MM.1S (cell line): ENCODE data around the gene SUCO.
"Not testable (repeated sequence)": the region's sequence is repeated elsewhere in the genome, so short reads cannot be mapped to it uniquely, and the experiment has no call there.

Experiments used
- DNase-seq: peaks from one replicate; pipeline ENCODE4 v3.0.0-alpha.2; 2015
- H2AFZ ChIP-seq: fragments of 300-600 bp; sonication (generic); 2 replicates; pipeline ENCODE4 v1.6.0; 2016; ENCODE audit warnings: antibody characterized with exemption, low read length
- H3F3A ChIP-seq: fragments of 300-600 bp; sonication (generic); 2 replicates; pipeline ENCODE4 v1.6.1; 2016; ENCODE audit warnings: mild to moderate bottlenecking, antibody characterized with exemption, low read length, moderate library complexity, mixed read lengths; ENCODE audit not compliant: insufficient read depth
- H3K27ac ChIP-seq: fragments of 300-600 bp; sonication (generic); 2 replicates; pipeline ENCODE4 v1.5.1; 2016; ENCODE audit warnings: mild to moderate bottlenecking, low read length
- H3K27me3 ChIP-seq: fragments of 300-600 bp; sonication (generic); replicated peaks from 2 replicates; pipeline ENCODE4 v1.6.0; 2016; ENCODE audit warnings: low read length; ENCODE audit not compliant: insufficient read depth
- H3K36me3 ChIP-seq: fragments of 300-600 bp; sonication (generic); replicated peaks from 2 replicates; pipeline ENCODE4 v1.6.1; 2016; ENCODE audit warnings: mild to moderate bottlenecking, low read length, mixed read lengths; ENCODE audit not compliant: insufficient read depth
- H3K4me1 ChIP-seq: fragments of 300-600 bp; sonication (generic); 2 replicates; pipeline ENCODE4 v1.6.1; 2016; ENCODE audit warnings: low read length, mixed read lengths
- H3K4me2 ChIP-seq: fragments of 300-600 bp; sonication (generic); 2 replicates; pipeline ENCODE4 v1.6.0; 2016; ENCODE audit warnings: low read depth, low read length
- H3K4me3 ChIP-seq: fragments of 300-600 bp; sonication (generic); 2 replicates; pipeline ENCODE4 v1.5.1; 2016; ENCODE audit warnings: low read length, mixed read lengths
- H3K79me2 ChIP-seq: fragments of 300-600 bp; sonication (generic); 2 replicates; pipeline ENCODE4 v1.6.1; 2016; ENCODE audit warnings: mixed run types, low read length, mixed read lengths
- H3K9ac ChIP-seq: fragments of 300-600 bp; sonication (generic); 2 replicates; pipeline ENCODE4 v1.6.1; 2016; ENCODE audit warnings: low read length, mixed read lengths
- H3K9me2 ChIP-seq: fragments of 300-600 bp; sonication (generic); replicated peaks from 2 replicates; pipeline ENCODE4 v1.6.1; 2016; ENCODE audit warnings: mild to moderate bottlenecking, low read length, mixed read lengths; ENCODE audit not compliant: insufficient read depth
- H3K9me3 ChIP-seq: fragments of 300-600 bp; sonication (generic); replicated peaks from 2 replicates; pipeline ENCODE4 v1.6.1; 2016; ENCODE audit warnings: mild to moderate bottlenecking, low read length, mixed read lengths; ENCODE audit not compliant: insufficient read depth
- H4K20me1 ChIP-seq: fragments of 300-600 bp; sonication (generic); 2 replicates; pipeline ENCODE4 v1.6.1; 2016; ENCODE audit warnings: mild to moderate bottlenecking, low read length, moderate library complexity, mixed read lengths; ENCODE audit not compliant: insufficient read depth
- CTCF ChIP-seq: fragments of 300-600 bp; sonication (generic); IDR thresholded peaks from 2 replicates; pipeline ENCODE4 v1.5.1; 2016; ENCODE audit warnings: antibody characterized with exemption, low read length, mixed read lengths
- EZH2 ChIP-seq: fragments of 300-600 bp; sonication (generic); optimal IDR thresholded peaks from 2 replicates; pipeline ENCODE3; 2017; ENCODE audit warnings: low read depth, mild to moderate bottlenecking, antibody characterized with exemption, low read length, mixed read lengths
- EZH2phosphoT487 ChIP-seq: fragments of 300-600 bp; sonication (generic); IDR thresholded peaks from 2 replicates; pipeline ENCODE4 v1.6.1; 2018; ENCODE audit warnings: antibody characterized with exemption, low read length

SUCO gene

DNA sequence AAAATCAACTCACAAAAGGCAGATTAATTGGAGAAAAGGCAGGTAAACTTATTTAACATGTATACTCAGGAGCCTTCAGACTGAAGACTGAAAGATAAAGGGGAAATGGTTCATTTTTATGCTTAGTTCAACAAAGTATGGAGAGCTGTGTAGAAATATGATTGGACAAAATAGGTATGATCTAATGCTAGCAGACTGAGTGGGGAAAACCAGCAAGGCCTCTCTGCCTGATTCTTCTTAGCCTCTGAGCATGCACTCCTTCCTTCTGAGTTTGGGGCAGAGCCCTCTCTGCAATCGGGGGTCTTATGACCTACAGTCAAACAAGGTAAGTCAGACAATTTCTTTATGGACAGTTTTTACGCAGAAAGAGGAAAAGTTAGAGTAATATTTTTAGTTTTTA is 38.8 kb upstream of the SUCO start:
- H3K4me3 ChIP-seq, result no peak overlapping the region
- no peaks in the 10 kb centered on the region for H3F3A ChIP-seq
- no peak overlapping the region for H2AFZ ChIP-seq
- no peak for TF ChIP-seq EZH2
- TF ChIP-seq EZH2phosphoT487, result no peak
- TF ChIP-seq CTCF, result no peak
- no peak for DNase-seq
- H3K79me2 ChIP-seq, result no peaks in the 10 kb centered on the region
- no peaks in the 10 kb centered on the region for H4K20me1 ChIP-seq
- H3K9me2 ChIP-seq, result no peaks in the 10 kb centered on the region
- H3K36me3 ChIP-seq, result no peaks in the 10 kb centered on the region
- no peak overlapping the region for H3K4me2 ChIP-seq
- H3K27ac ChIP-seq, result no peak overlapping the region
- no peak overlapping the region for H3K9ac ChIP-seq
- no peaks in the 10 kb centered on the region for H3K4me1 ChIP-seq
- H3K9me3 ChIP-seq, result no peaks in the 10 kb centered on the region
- H3K27me3 ChIP-seq, result no peaks in the 10 kb centered on the region

DNA sequence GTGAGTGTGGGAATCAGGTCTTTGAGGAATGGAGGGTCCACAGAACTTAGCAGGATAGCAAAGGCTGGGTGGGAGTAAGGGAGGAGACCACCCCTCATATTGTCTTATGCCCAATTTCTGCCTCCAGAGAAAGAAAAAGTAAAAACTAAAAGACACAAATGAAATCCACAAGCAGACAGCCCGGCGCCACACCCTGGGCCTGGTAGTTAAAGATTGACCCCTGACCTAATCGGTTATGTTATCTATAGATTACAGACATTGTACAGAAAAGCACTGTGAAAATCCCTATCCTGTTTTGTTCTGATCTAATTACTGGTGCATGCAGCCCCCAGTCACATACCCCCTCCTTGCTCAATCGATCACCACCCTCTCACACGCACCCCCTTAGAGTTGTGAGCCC is 36.8 kb upstream of the SUCO start:
- not testable (repeated sequence) for H3K4me2 ChIP-seq, H3K9me3 ChIP-seq, H3K4me1 ChIP-seq, H3K27ac ChIP-seq, H3K9me2 ChIP-seq, H4K20me1 ChIP-seq, H3K9ac ChIP-seq, H3K79me2 ChIP-seq, H3K36me3 ChIP-seq, DNase-seq, H2AFZ ChIP-seq, H3K4me3 ChIP-seq, H3F3A ChIP-seq, H3K27me3 ChIP-seq

DNA sequence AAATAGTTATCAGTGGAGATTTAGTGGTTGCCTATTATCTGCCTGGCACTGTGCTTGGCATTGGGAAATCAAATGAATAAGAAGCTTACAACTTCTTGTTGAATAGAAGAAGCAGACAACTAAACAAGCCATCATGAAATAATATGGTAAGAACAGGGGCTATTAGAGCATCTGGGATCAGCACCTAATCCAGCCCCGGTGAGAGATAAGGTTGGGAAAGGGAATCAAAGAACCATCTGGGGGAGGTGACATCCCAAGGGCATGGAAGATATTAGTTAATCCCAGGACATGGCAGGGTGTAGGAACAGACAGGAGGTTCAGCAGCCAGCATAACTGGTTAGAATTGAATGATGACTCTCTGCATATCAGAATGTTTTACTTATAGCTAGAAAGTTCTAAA is 36.3 kb upstream of the SUCO start:
- H3F3A ChIP-seq, result no peaks in the 10 kb centered on the region
- H4K20me1 ChIP-seq, result no peaks in the 10 kb centered on the region
- H3K9me3 ChIP-seq, result no peaks in the 10 kb centered on the region
- DNase-seq, result no peak
- H3K9ac ChIP-seq, result no peak overlapping the region
- H2AFZ ChIP-seq, result no peak overlapping the region
- TF ChIP-seq EZH2 (no peak), EZH2phosphoT487 (no peak)
- H3K4me3 ChIP-seq, result no peak overlapping the region
- no peak overlapping the region for H3K27ac ChIP-seq
- no peaks in the 10 kb centered on the region for H3K27me3 ChIP-seq
- H3K9me2 ChIP-seq, result no peaks in the 10 kb centered on the region
- H3K4me1 ChIP-seq, result no peaks in the 10 kb centered on the region
- H3K4me2 ChIP-seq, result no peak overlapping the region
- no peaks in the 10 kb centered on the region for H3K79me2 ChIP-seq
- no peaks in the 10 kb centered on the region for H3K36me3 ChIP-seq

- H3K36me3 ChIP-seq, result no peaks in the 10 kb centered on the region
- H3K4me2 ChIP-seq, result no peak overlapping the region
- H3K9me2 ChIP-seq, result no peaks in the 10 kb centered on the region
- TF ChIP-seq EZH2 (no peak), EZH2phosphoT487 (no peak), CTCF (no peak)
- H3K4me3 ChIP-seq, result no peak overlapping the region
- no peak for DNase-seq
- no peaks in the 10 kb centered on the region for H3K79me2 ChIP-seq
- no peaks in the 10 kb centered on the region for H3K4me1 ChIP-seq
- H3K27me3 ChIP-seq, result no peaks in the 10 kb centered on the region
- no peak overlapping the region for H2AFZ ChIP-seq
- H3K9ac ChIP-seq, result no peak overlapping the region
- H3K9me3 ChIP-seq, result no peaks in the 10 kb centered on the region
- H3K27ac ChIP-seq, result no peak overlapping the region
- no peaks in the 10 kb centered on the region for H4K20me1 ChIP-seq
- no peaks in the 10 kb centered on the region for H3F3A ChIP-seq
These were observed 35.7 kb upstream of the SUCO start for GRCh38 chr1:172497230-172497629.
